Endodermal cell (in vitro differentiated cells): ENCODE data around the gene CACNA2D1. TPM values are rescaled to one million over a fixed set of nuclear protein-coding genes. Genes with fewer than 3 reads are reported as not detected.
A peak's percentile ranks its signal among the peaks of the same experiment; 100 is the strongest.

ENCODE experiments used
- DNase-seq: peaks from one replicate; pipeline ENCODE4 v3.0.0-alpha.2; 2017
- H3K27ac ChIP-seq: 2 replicates; pipeline ENCODE4 v1.5.1; 2013; ENCODE audit warnings: mild to moderate bottlenecking, low read depth, low read length, moderate library complexity
- H3K27me3 ChIP-seq: 2 replicates; pipeline ENCODE4 v1.6.1; 2013; ENCODE audit warnings: mild to moderate bottlenecking, low read length, moderate library complexity; ENCODE audit not compliant: insufficient read depth, control insufficient read depth, poor library complexity, severe bottlenecking
- H3K36me3 ChIP-seq: 2 replicates; pipeline ENCODE4 v1.7.0; 2013; ENCODE audit warnings: mild to moderate bottlenecking, low read length, moderate library complexity; ENCODE audit not compliant: control insufficient read depth, insufficient read depth
- H3K4me1 ChIP-seq: one replicate; pipeline ENCODE4 v1.7.0; 2013; ENCODE audit warnings: low read length; ENCODE audit not compliant: control insufficient read depth, insufficient read depth
- H3K4me3 ChIP-seq: 2 replicates; pipeline ENCODE4 v1.5.1; 2013; ENCODE audit warnings: mild to moderate bottlenecking, low read length, moderate library complexity
- H3K9ac ChIP-seq: 2 replicates; pipeline ENCODE4 v1.6.1; 2013; ENCODE audit warnings: mild to moderate bottlenecking, low read length, moderate library complexity; ENCODE audit not compliant: poor library complexity, severe bottlenecking; ENCODE audit errors: extremely low read depth
- H3K9me3 ChIP-seq: 2 replicates; pipeline ENCODE4 v1.6.1; 2013; ENCODE audit warnings: mild to moderate bottlenecking, low read length, moderate library complexity; ENCODE audit not compliant: control insufficient read depth
- H3K27ac Mint-ChIP-seq: 2 replicates; pipeline ENCODE4 v1.8.0; 2020; ENCODE audit warnings: mixed read lengths
- H3K27me3 Mint-ChIP-seq: 2 replicates; pipeline ENCODE4 v1.8.0; 2021; ENCODE audit warnings: mild to moderate bottlenecking, mixed read lengths; ENCODE audit not compliant: insufficient read depth
- H3K36me3 Mint-ChIP-seq: 2 replicates; pipeline ENCODE4 v1.8.0; 2020; ENCODE audit warnings: low read depth, mixed read lengths
- H3K4me1 Mint-ChIP-seq: 2 replicates; pipeline ENCODE4 v1.8.0; 2020; ENCODE audit warnings: mixed read lengths
- H3K4me3 Mint-ChIP-seq: 2 replicates; pipeline ENCODE4 v1.8.0; 2020; ENCODE audit warnings: mild to moderate bottlenecking, moderate library complexity, mixed read lengths
- H3K9me3 Mint-ChIP-seq: 2 replicates; pipeline ENCODE4 v1.8.0; 2020; ENCODE audit warnings: mild to moderate bottlenecking, mixed read lengths
- CTCF ChIP-seq: fragments of 200-600 bp; sonication (generic); conservative IDR thresholded peaks from 2 replicates; pipeline ENCODE4 v1.5.0; 2021; ENCODE audit warnings: antibody characterized with exemption, mild to moderate bottlenecking
- WGBS, 2 experiments: methylation state at CpG; one replicate each; pipeline versions ENCODE4 v1.1.5 to v1.1.7; 2013; ENCODE audit warnings: missing lambda C conversion rate in 2 of 2, mixed read lengths in 1 of 2; ENCODE audit not compliant: insufficient coverage in 1 of 2, insufficient read length in 1 of 2; 5-methylcytosine and 5-hydroxymethylcytosine counted together
- total RNA-seq, 2 donors: library from RNA; stranded (reverse); fragmentation: NEBNext Ultra II Directional in 1 of 2; extraction: Animal tissue kit (Norgen Biotek cat#: 25700) in 1 of 2; gene quantifications; 2 replicates in 1 of 2; 3 replicates in 1 of 2; pipeline ENCODE4 v1.2.1, GENCODE V29; 2021

Gene CACNA2D1
- total RNA-seq, 2 donors from 2014 or later: 16.9 to 26.8 TPM

- H3K27me3 Mint-ChIP-seq: no peaks in the 10 kb centered on the region
- no peak for TF ChIP-seq CTCF
- H3K36me3 ChIP-seq: no peaks in the 10 kb centered on the region
- H3K9ac ChIP-seq: no peak overlapping the region
- H3K27ac Mint-ChIP-seq: no peak overlapping the region
- WGBS, 2 experiments: 63 to 85% methylated on average over 2 to 3 of the region's 3 CpGs
- no peak overlapping the region for H3K4me3 ChIP-seq
- H3K4me1 Mint-ChIP-seq: peaks cover 16% of the 10 kb centered on the region
- H3K4me3 Mint-ChIP-seq: no peak overlapping the region
- H3K27me3 ChIP-seq: no peaks in the 10 kb centered on the region
- H3K27ac ChIP-seq: peak overlapping the region; percentile 3
- H3K4me1 ChIP-seq: no peaks in the 10 kb centered on the region
- peaks cover 4% of the 10 kb centered on the region for H3K36me3 Mint-ChIP-seq
- no peaks in the 10 kb centered on the region for H3K9me3 ChIP-seq
- no peaks in the 10 kb centered on the region for H3K9me3 Mint-ChIP-seq
- no peak for DNase-seq
Observed at GRCh38 chr7:82317257-82317721, 126.3 kb downstream of the CACNA2D1 start.

DNA sequence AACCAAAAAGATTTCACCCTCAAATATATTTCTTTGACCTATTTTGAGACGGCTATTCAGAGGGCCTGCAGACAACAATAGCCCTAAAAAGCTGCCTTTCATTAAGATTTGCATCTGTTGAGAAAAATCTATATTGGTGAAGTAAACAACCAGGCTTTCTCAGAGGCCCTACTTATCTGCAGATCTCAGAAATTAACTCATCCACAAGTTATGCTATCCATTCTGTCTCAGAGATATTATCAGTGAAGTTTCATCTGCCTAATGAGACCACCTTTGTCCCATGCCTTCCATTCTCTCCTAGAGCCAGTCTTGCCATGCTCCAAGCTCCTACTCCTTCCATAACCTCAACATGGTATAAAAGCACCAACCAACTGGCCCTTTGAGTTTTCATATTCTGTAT lies 130.3 kb downstream of the CACNA2D1 start:
- no peak for DNase-seq
- H3K9me3 Mint-ChIP-seq: peaks cover 4% of the 10 kb centered on the region
- no peak overlapping the region for H3K9ac ChIP-seq
- peaks cover 12% of the 10 kb centered on the region for H3K4me1 Mint-ChIP-seq
- H3K4me3 ChIP-seq: no peak overlapping the region
- H3K27ac Mint-ChIP-seq: peak overlapping the region; percentile 44
- TF ChIP-seq CTCF: no peak
- no peaks in the 10 kb centered on the region for H3K27me3 ChIP-seq
- H3K4me3 Mint-ChIP-seq: no peak overlapping the region
- H3K4me1 ChIP-seq: no peaks in the 10 kb centered on the region
- H3K27me3 Mint-ChIP-seq: no peaks in the 10 kb centered on the region
- H3K36me3 Mint-ChIP-seq: peaks cover 4% of the 10 kb centered on the region
- H3K27ac ChIP-seq: no peak overlapping the region
- H3K36me3 ChIP-seq: peaks cover 4% of the 10 kb centered on the region
- peaks cover 9% of the 10 kb centered on the region for H3K9me3 ChIP-seq
- 100% methylated on average over 1 of the region's 1 CpG; no CpG with 5 or more reads in 1 of the 2 experiments for WGBS, 2 experiments

GRCh38 chr7:82312646-82313045 lies 130.9 kb downstream of the CACNA2D1 start:
- WGBS, 2 experiments: 93 to 96% methylated on average over 5 of the region's 5 CpGs
- Mint-ChIP-seq H3K4me3 (no peak overlapping the region), H3K9me3 (peaks cover 4% of the 10 kb centered on the region), H3K27me3 (no peaks in the 10 kb centered on the region), H3K36me3 (peaks cover 4% of the 10 kb centered on the region), H3K4me1 (peaks cover 10% of the 10 kb centered on the region), H3K27ac (peak overlapping the region; percentile 44)
- peaks cover 9% of the 10 kb centered on the region for H3K9me3 ChIP-seq
- H3K4me3 ChIP-seq: no peak overlapping the region
- no peaks in the 10 kb centered on the region for H3K27me3 ChIP-seq
- H3K36me3 ChIP-seq: peaks cover 4% of the 10 kb centered on the region
- H3K27ac ChIP-seq: no peak overlapping the region
- no peak for TF ChIP-seq CTCF
- no peak for DNase-seq
- H3K9ac ChIP-seq: no peak overlapping the region
- H3K4me1 ChIP-seq: no peaks in the 10 kb centered on the region
